Measurements from ENCODE around the gene NECTIN1.
"Not testable (repeated sequence)": the region's sequence is repeated elsewhere in the genome, so short reads cannot be mapped to it uniquely, and the experiment has no call there.

Gene NECTIN1

GRCh38 chr11:119610836-119611426 lies 118.1 kb downstream of the NECTIN1 start:
- no peaks in the 10 kb centered on the region for H3K9me3 ChIP-seq (ENCODE audit: control insufficient read depth, low read length)
- peaks cover 26% of the 10 kb centered on the region for H3K4me1 ChIP-seq (ENCODE audit: control insufficient read depth, insufficient read depth, low read length)
- WGBS, 2 experiments: 94 to 98% methylated on average over 5 of the region's 5 CpGs

GRCh38 chr11:119608781-119609180 lies 120.2 kb downstream of the NECTIN1 start:
- H3K9me3 ChIP-seq (ENCODE audit: control insufficient read depth, low read length): no peaks in the 10 kb centered on the region
- H3K36me3 ChIP-seq (ENCODE audit: control insufficient read depth, insufficient read depth, low read length): no peaks in the 10 kb centered on the region
- WGBS, 2 experiments: 44 to 60% methylated on average over 4 of the region's 4 CpGs
- no peak overlapping the region for H3K4me3 ChIP-seq (ENCODE audit: insufficient read depth, low read depth, low read length)
- H3K4me1 ChIP-seq (ENCODE audit: control insufficient read depth, insufficient read depth, low read length): peaks cover 18% of the 10 kb centered on the region
- no peaks in the 10 kb centered on the region for H3K27me3 ChIP-seq (ENCODE audit: control insufficient read depth, insufficient read depth, low read length, poor library complexity, severe bottlenecking)
- no peak overlapping the region for H3K27ac ChIP-seq (ENCODE audit: insufficient read depth, low read depth, low read length, poor library complexity, severe bottlenecking)

More at GRCh38 chr11:119610836-119611426, 118.1 kb downstream of the NECTIN1 start:
- Histone ChIP-seq H3K4me3 (ENCODE audit: insufficient read depth, low read depth, low read length) (no peak overlapping the region), H3K27ac (ENCODE audit: insufficient read depth, low read depth, low read length, poor library complexity, severe bottlenecking) (no peak overlapping the region), H3K27me3 (ENCODE audit: control insufficient read depth, insufficient read depth, low read length, poor library complexity, severe bottlenecking) (no peaks in the 10 kb centered on the region), H3K36me3 (ENCODE audit: control insufficient read depth, insufficient read depth, low read length) (no peaks in the 10 kb centered on the region)

- WGBS, 2 experiments: 87 to 88% methylated on average over 6 of the region's 6 CpGs
- H3K27me3 ChIP-seq (ENCODE audit: control insufficient read depth, insufficient read depth, low read length, poor library complexity, severe bottlenecking): no peaks in the 10 kb centered on the region
- no peak overlapping the region for H3K4me3 ChIP-seq (ENCODE audit: insufficient read depth, low read depth, low read length)
- no peaks in the 10 kb centered on the region for H3K36me3 ChIP-seq (ENCODE audit: control insufficient read depth, insufficient read depth, low read length)
- peaks cover 18% of the 10 kb centered on the region for H3K4me1 ChIP-seq (ENCODE audit: control insufficient read depth, insufficient read depth, low read length)
- H3K9me3 ChIP-seq (ENCODE audit: control insufficient read depth, low read length): no peaks in the 10 kb centered on the region
- H3K27ac ChIP-seq (ENCODE audit: insufficient read depth, low read depth, low read length, poor library complexity, severe bottlenecking): no peak overlapping the region
These were observed 120.8 kb downstream of the NECTIN1 start for GRCh38 chr11:119608201-119608600.

DNA sequence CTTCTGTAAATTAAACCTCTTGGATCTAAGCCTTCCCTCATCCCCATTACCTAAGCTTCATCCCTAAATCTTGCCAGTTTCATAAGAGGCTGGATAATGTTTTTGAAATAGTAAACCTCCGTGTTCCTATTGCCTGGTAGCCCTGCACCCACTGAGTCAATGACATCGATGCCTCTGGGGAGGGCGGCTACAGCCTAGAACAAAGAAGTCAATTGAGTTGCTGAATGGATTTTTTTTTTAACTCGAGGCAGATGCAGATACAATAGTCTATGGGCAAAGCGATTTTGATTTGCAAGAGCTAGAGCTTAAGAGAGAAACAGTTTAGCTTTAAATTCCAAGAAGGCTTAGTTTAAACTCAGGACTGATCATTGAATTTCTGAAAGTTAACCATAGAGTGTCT lies 121.3 kb downstream of the NECTIN1 start:
- no peaks in the 10 kb centered on the region for H3K27me3 ChIP-seq (ENCODE audit: control insufficient read depth, insufficient read depth, low read length, poor library complexity, severe bottlenecking)
- H3K27ac ChIP-seq (ENCODE audit: insufficient read depth, low read depth, low read length, poor library complexity, severe bottlenecking): no peak overlapping the region
- peaks cover 18% of the 10 kb centered on the region for H3K4me1 ChIP-seq (ENCODE audit: control insufficient read depth, insufficient read depth, low read length)
- no peaks in the 10 kb centered on the region for H3K36me3 ChIP-seq (ENCODE audit: control insufficient read depth, insufficient read depth, low read length)
- H3K4me3 ChIP-seq (ENCODE audit: insufficient read depth, low read depth, low read length): no peak overlapping the region
- no peaks in the 10 kb centered on the region for H3K9me3 ChIP-seq (ENCODE audit: control insufficient read depth, low read length)
- WGBS, 2 experiments: 4 to 6% methylated on average over 5 of the region's 5 CpGs

GRCh38 chr11:119605137-119605665 lies 123.8 kb downstream of the NECTIN1 start:
- Histone ChIP-seq H3K36me3 (ENCODE audit: control insufficient read depth, insufficient read depth, low read length) (no peaks in the 10 kb centered on the region), H3K4me1 (ENCODE audit: control insufficient read depth, insufficient read depth, low read length) (peaks cover 18% of the 10 kb centered on the region), H3K27ac (ENCODE audit: insufficient read depth, low read depth, low read length, poor library complexity, severe bottlenecking) (no peak overlapping the region), H3K9me3 (ENCODE audit: control insufficient read depth, low read length) (no peaks in the 10 kb centered on the region), H3K4me3 (ENCODE audit: insufficient read depth, low read depth, low read length) (no peak overlapping the region), H3K27me3 (ENCODE audit: control insufficient read depth, insufficient read depth, low read length, poor library complexity, severe bottlenecking) (no peaks in the 10 kb centered on the region)
- WGBS, 2 experiments: 87 to 90% methylated on average over 17 of the region's 17 CpGs

DNA sequence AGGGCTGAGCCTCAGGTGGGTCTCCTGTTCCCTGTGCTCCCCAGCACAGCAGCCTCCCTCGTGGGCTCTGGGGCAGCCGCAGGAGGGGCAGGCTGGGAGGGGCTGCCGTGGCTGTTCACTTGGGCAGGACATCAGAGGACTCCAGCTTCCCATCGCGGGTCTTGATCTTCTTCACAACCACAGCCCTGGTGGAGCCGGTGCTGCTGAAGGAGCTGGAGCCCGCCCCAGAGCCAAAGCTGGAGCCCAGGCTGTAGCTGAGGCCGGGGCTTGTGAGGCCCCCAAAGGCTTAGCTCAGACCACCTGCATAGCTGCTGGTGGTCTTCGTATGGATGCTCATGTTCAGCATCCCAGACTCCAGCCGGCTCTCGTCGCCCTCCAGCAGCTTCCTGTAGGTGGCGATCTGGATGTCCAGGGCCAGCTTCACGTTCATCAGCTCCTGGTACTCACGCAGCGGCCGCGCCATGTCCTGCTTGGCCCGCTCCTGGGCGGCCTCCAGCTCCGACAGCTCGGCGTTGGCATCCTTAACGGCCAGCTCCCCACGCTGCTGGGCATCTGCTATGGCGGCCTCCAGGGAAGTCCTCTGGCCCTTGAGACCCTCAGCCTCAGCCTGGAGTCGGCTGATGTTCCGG lies 126.1 kb downstream of the NECTIN1 start:
- Histone ChIP-seq H3K27me3 (ENCODE audit: control insufficient read depth, insufficient read depth, low read length, poor library complexity, severe bottlenecking) (no peaks in the 10 kb centered on the region), H3K9me3 (ENCODE audit: control insufficient read depth, low read length) (no peaks in the 10 kb centered on the region), H3K4me3 (ENCODE audit: insufficient read depth, low read depth, low read length) (no peak overlapping the region), H3K36me3 (ENCODE audit: control insufficient read depth, insufficient read depth, low read length) (no peaks in the 10 kb centered on the region), H3K4me1 (ENCODE audit: control insufficient read depth, insufficient read depth, low read length) (peaks cover 7% of the 10 kb centered on the region), H3K27ac (ENCODE audit: insufficient read depth, low read depth, low read length, poor library complexity, severe bottlenecking) (no peak overlapping the region)
- WGBS, 2 experiments: 88 to 89% methylated on average over 28 of the region's 28 CpGs

GRCh38 chr11:119599864-119600541 lies 129.0 kb downstream of the NECTIN1 start:
- H3K4me1 ChIP-seq (ENCODE audit: control insufficient read depth, insufficient read depth, low read length): no peaks in the 10 kb centered on the region
- H3K4me3 ChIP-seq (ENCODE audit: insufficient read depth, low read depth, low read length): no peak overlapping the region
- WGBS, 2 experiments: 88 to 93% methylated on average over 10 of the region's 10 CpGs
- H3K36me3 ChIP-seq (ENCODE audit: control insufficient read depth, insufficient read depth, low read length): no peaks in the 10 kb centered on the region
- no peak overlapping the region for H3K27ac ChIP-seq (ENCODE audit: insufficient read depth, low read depth, low read length, poor library complexity, severe bottlenecking)
- H3K27me3 ChIP-seq (ENCODE audit: control insufficient read depth, insufficient read depth, low read length, poor library complexity, severe bottlenecking): no peaks in the 10 kb centered on the region
- H3K9me3 ChIP-seq (ENCODE audit: control insufficient read depth, low read length): no peaks in the 10 kb centered on the region

DNA sequence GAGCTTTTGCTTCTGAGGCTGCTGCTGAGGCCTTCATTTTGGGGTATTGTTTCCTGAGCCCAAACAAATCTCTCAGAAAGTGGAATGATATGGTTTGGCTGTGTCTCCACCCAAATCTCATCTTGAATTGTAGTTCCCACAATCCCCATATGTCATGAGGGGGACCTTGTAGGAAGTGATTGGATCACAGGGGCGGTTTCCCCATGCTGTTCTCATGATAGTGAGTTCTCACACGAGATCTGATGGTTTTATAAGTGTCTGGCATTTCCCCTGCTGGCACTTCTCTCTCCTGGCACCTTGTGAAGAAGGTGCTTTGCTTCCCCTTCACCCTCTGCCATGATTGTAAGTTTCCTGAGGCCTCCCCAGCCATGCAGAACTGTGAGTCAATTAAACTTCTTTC lies 133.1 kb downstream of the NECTIN1 start:
- H3K9me3 ChIP-seq (ENCODE audit: control insufficient read depth, low read length); H3K4me3 ChIP-seq (ENCODE audit: insufficient read depth, low read depth, low read length); H3K4me1 ChIP-seq (ENCODE audit: control insufficient read depth, insufficient read depth, low read length); H3K27me3 ChIP-seq (ENCODE audit: control insufficient read depth, insufficient read depth, low read length, poor library complexity, severe bottlenecking); H3K36me3 ChIP-seq (ENCODE audit: control insufficient read depth, insufficient read depth, low read length); H3K27ac ChIP-seq (ENCODE audit: insufficient read depth, low read depth, low read length, poor library complexity, severe bottlenecking): not testable (repeated sequence)
- WGBS, 2 experiments: 87 to 92% methylated on average over 2 of the region's 2 CpGs

- 93% methylated on average over 3 to 4 of the region's 4 CpGs for WGBS, 2 experiments
- peaks cover 6% of the 10 kb centered on the region for H3K4me1 ChIP-seq (ENCODE audit: control insufficient read depth, insufficient read depth, low read length)
- no peak overlapping the region for H3K27ac ChIP-seq (ENCODE audit: insufficient read depth, low read depth, low read length, poor library complexity, severe bottlenecking)
- H3K27me3 ChIP-seq (ENCODE audit: control insufficient read depth, insufficient read depth, low read length, poor library complexity, severe bottlenecking): no peaks in the 10 kb centered on the region
- no peaks in the 10 kb centered on the region for H3K9me3 ChIP-seq (ENCODE audit: control insufficient read depth, low read length)
- H3K4me3 ChIP-seq (ENCODE audit: insufficient read depth, low read depth, low read length): no peak overlapping the region
- H3K36me3 ChIP-seq (ENCODE audit: control insufficient read depth, insufficient read depth, low read length): no peaks in the 10 kb centered on the region
These were observed 134.3 kb downstream of the NECTIN1 start for GRCh38 chr11:119594639-119595249.

GRCh38 chr11:119593346-119593745 lies 135.7 kb downstream of the NECTIN1 start:
- no peak overlapping the region for H3K4me3 ChIP-seq (ENCODE audit: insufficient read depth, low read depth, low read length)
- peaks cover 6% of the 10 kb centered on the region for H3K4me1 ChIP-seq (ENCODE audit: control insufficient read depth, insufficient read depth, low read length)
- 91 to 98% methylated on average over 1 of the region's 1 CpG for WGBS, 2 experiments
- no peaks in the 10 kb centered on the region for H3K9me3 ChIP-seq (ENCODE audit: control insufficient read depth, low read length)
- H3K36me3 ChIP-seq (ENCODE audit: control insufficient read depth, insufficient read depth, low read length): no peaks in the 10 kb centered on the region
- H3K27ac ChIP-seq (ENCODE audit: insufficient read depth, low read depth, low read length, poor library complexity, severe bottlenecking): no peak overlapping the region
- no peaks in the 10 kb centered on the region for H3K27me3 ChIP-seq (ENCODE audit: control insufficient read depth, insufficient read depth, low read length, poor library complexity, severe bottlenecking)
